CD14-positive monocyte (primary cell): ENCODE results near the gene ZNF423. TPM values are rescaled to one million over a fixed set of nuclear protein-coding genes. Genes with fewer than 3 reads are reported as not detected.

ENCODE experiments used
- DNase-seq, 3 donors: peaks; one replicate each; pipeline ENCODE4 v3.0.0-alpha.2; 2011 to 2022
- H2AFZ ChIP-seq: 2 replicates; pipeline ENCODE4 v1.6.0; 2012; ENCODE audit warnings: mild to moderate bottlenecking, low read depth, low read length, inconsistent platforms; ENCODE audit not compliant: insufficient read depth, poor library complexity, severe bottlenecking
- H3K27ac ChIP-seq, 2 donors: 1 replicate in 1 of 2; 2 replicates in 1 of 2; pipeline ENCODE4 v1.5.1; 2012 to 2013; ENCODE audit warnings: low read length in 2 of 2, control low read depth in 1 of 2, inconsistent platforms in 1 of 2, low read depth in 1 of 2, mild to moderate bottlenecking in 1 of 2
- H3K27me3 ChIP-seq, 2 donors: one replicate each; pipeline versions ENCODE4 v1.6.0 to v1.6.1; 2011 to 2013; ENCODE audit warnings: low read length in 2 of 2; ENCODE audit not compliant: control insufficient read depth in 2 of 2, insufficient read depth in 2 of 2
- H3K36me3 ChIP-seq, 2 donors: replicated peaks in 1 of 2; 1 replicate in 1 of 2; 2 replicates in 1 of 2; pipeline versions ENCODE4 v1.5.1 to v1.6.1; 2012 to 2013; ENCODE audit warnings: low read length in 2 of 2, control low read depth in 1 of 2, inconsistent platforms in 1 of 2, mild to moderate bottlenecking in 1 of 2; ENCODE audit not compliant: insufficient read depth in 2 of 2, control insufficient read depth in 1 of 2
- H3K4me1 ChIP-seq, 2 donors: 1 replicate in 1 of 2; 2 replicates in 1 of 2; pipeline versions ENCODE4 v1.5.1 to v1.6.1; 2012 to 2013; ENCODE audit warnings: low read length in 2 of 2, control low read depth in 1 of 2, inconsistent platforms in 1 of 2, mild to moderate bottlenecking in 1 of 2, moderate library complexity in 1 of 2; ENCODE audit not compliant: insufficient read depth in 2 of 2, control insufficient read depth in 1 of 2
- H3K4me2 ChIP-seq: replicated peaks from 2 replicates; pipeline ENCODE3; 2012; ENCODE audit warnings: low read length, moderate library complexity, mild to moderate bottlenecking; ENCODE audit not compliant: poor library complexity, severe bottlenecking; ENCODE audit errors: extremely low read depth
- H3K4me3 ChIP-seq, 3 experiments: fragments of 200-600 bp in 1 of 3; sonication (generic) in 1 of 3; replicated peaks in 1 of 3; 1 replicate in 2 of 3; 2 replicates in 1 of 3; pipeline ENCODE4 v1.5.1; 2011 to 2013; ENCODE audit warnings: low read length in 3 of 3, mild to moderate bottlenecking in 3 of 3, control low read depth in 2 of 3, low read depth in 2 of 3, inconsistent platforms in 1 of 3, moderate library complexity in 1 of 3
- H3K79me2 ChIP-seq: 2 replicates; pipeline ENCODE4 v1.6.0; 2012; ENCODE audit warnings: mild to moderate bottlenecking, control low read depth, inconsistent platforms, low read length, moderate library complexity; ENCODE audit not compliant: insufficient read depth
- H3K9ac ChIP-seq: 2 replicates; pipeline ENCODE4 v1.6.0; 2017; ENCODE audit warnings: low read length, mild to moderate bottlenecking; ENCODE audit not compliant: insufficient read depth, poor library complexity, severe bottlenecking
- H3K9me3 ChIP-seq, 2 donors: replicated peaks in 1 of 2; 1 replicate in 1 of 2; 2 replicates in 1 of 2; pipeline versions ENCODE4 v1.5.1 to v1.6.1; 2012 to 2013; ENCODE audit warnings: low read length in 2 of 2, control low read depth in 1 of 2; ENCODE audit not compliant: control insufficient read depth in 1 of 2, insufficient read depth in 1 of 2
- H4K20me1 ChIP-seq: 2 replicates; pipeline ENCODE4 v1.6.0; 2012; ENCODE audit warnings: mild to moderate bottlenecking, low read length, control low read depth, moderate library complexity; ENCODE audit not compliant: insufficient read depth
- H3K27ac Mint-ChIP-seq, 7 donors: one replicate each; pipeline ENCODE4 v1.8.0; 2020; ENCODE audit warnings: mild to moderate bottlenecking in 7 of 7, mixed read lengths in 7 of 7, moderate library complexity in 6 of 7, inconsistent platforms in 2 of 7
- H3K27me3 Mint-ChIP-seq, 3 donors: one replicate each; pipeline ENCODE4 v1.8.0; 2021 to 2022; ENCODE audit warnings: low read depth in 3 of 3, mild to moderate bottlenecking in 3 of 3, mixed read lengths in 3 of 3, moderate library complexity in 3 of 3, inconsistent platforms in 1 of 3
- H3K36me3 Mint-ChIP-seq, 2 donors: one replicate each; pipeline ENCODE4 v1.8.0; 2020; ENCODE audit warnings: mixed read lengths in 2 of 2, inconsistent platforms in 1 of 2, mild to moderate bottlenecking in 1 of 2
- H3K4me1 Mint-ChIP-seq: one replicate; pipeline ENCODE4 v1.8.0; 2020; ENCODE audit warnings: mild to moderate bottlenecking, mixed read lengths
- H3K4me3 Mint-ChIP-seq, 2 donors: one replicate each; pipeline ENCODE4 v1.8.0; 2020; ENCODE audit warnings: mild to moderate bottlenecking in 2 of 2, mixed read lengths in 2 of 2, moderate library complexity in 1 of 2
- H3K9me3 Mint-ChIP-seq, 7 donors: one replicate each; pipeline ENCODE4 v1.8.0; 2020 to 2022; ENCODE audit warnings: mixed read lengths in 7 of 7, mild to moderate bottlenecking in 6 of 7, moderate library complexity in 6 of 7, inconsistent platforms in 2 of 7
- WGBS: methylation state at CpG from one replicate; pipeline ENCODE4 v1.1.5; 2013; ENCODE audit warnings: missing lambda C conversion rate; ENCODE audit not compliant: insufficient coverage; 5-methylcytosine and 5-hydroxymethylcytosine counted together
- intact Hi-C, 2 donors: fragments of 100-400 bp; cut with micrococcal nuclease; formaldehyde crosslinking; loops; one replicate each; pipeline versions ENCODE4 v1.15.0 to v1.15.1; 2023
- polyA plus RNA-seq, 3 donors: library from polyadenylated mRNA; depleted of rRNA in 1 of 3; unstranded in 2 of 3; stranded (reverse) in 1 of 3; fragments of 300-500 nt in 2 of 3; fragments of >200 nt in 1 of 3; fragmentation: Illumina TruSeq in 2 of 3; gene quantifications; 1 replicate in 2 of 3; 2 replicates in 1 of 3; pipeline ENCODE4 v1.2.3, GENCODE V29; 2012 to 2021
- TF ChIP-seq, protein P1 (sequence below): fragments of 200-600 bp; IDR thresholded peaks from one replicate; pipeline ENCODE4 v1.8.0; 2022; ENCODE audit warnings: antibody characterized with exemption, mild to moderate bottlenecking

ZNF423 gene
- polyA plus RNA-seq, 3 donors = not detected

DNA sequence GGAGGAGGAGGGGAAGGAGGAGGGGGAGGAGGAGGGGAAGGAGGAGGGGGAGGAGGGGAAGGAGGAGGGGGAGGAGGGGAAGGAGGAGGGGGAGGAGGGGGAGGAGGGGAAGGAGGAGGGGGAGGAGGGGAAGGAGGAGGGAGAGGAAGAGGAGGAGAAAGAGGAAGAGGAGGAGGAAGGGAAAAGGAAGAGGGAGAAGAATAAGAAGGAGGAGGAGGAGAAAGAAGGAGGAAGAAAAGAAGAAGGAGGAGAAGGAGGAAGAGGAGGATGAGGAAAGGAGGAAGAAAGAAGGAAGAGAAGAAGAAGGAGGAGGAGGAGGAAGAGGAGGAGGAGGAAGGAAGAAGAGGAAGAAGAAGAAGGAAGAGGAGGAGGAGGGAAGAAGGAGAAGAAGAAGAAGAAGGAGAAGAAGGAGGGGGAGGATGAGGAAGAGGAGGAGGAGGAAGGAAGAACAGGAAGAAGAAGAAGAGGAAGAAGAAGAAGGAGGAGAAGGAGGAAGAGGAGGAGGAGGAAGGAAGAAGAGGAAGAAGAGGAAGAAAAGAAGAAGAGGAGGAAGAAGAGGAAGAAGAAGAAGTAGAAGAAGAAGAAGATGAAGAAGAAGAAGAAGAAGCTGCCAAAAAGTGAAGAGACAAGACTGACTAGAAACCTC, 378.5 kb downstream of the ZNF423 start:
- Histone ChIP-seq H3K27me3 (no peaks in the 10 kb centered on the region), H3K9ac (no peak overlapping the region), H3K4me2 (no peak overlapping the region), H3K4me1 (no peaks in the 10 kb centered on the region), H3K79me2 (no peaks in the 10 kb centered on the region), H3K9me3 (no peaks in the 10 kb centered on the region), H4K20me1 (no peaks in the 10 kb centered on the region), H3K4me3 (no peak overlapping the region), H3K36me3 (no peaks in the 10 kb centered on the region), H2AFZ (no peak overlapping the region), H3K27ac (no peak overlapping the region)
- Mint-ChIP-seq H3K4me1 (no peaks in the 10 kb centered on the region), H3K36me3 (no peaks in the 10 kb centered on the region), H3K4me3 (no peak overlapping the region), H3K27me3 (peaks cover 3 to 9% (median 5%) of the 10 kb centered on the region in 3 donors), H3K27ac (no peak overlapping the region), H3K9me3 (peaks cover 0 to 2% (median 0%) of the 10 kb centered on the region in 7 donors)
- TF ChIP-seq, protein P1, sequence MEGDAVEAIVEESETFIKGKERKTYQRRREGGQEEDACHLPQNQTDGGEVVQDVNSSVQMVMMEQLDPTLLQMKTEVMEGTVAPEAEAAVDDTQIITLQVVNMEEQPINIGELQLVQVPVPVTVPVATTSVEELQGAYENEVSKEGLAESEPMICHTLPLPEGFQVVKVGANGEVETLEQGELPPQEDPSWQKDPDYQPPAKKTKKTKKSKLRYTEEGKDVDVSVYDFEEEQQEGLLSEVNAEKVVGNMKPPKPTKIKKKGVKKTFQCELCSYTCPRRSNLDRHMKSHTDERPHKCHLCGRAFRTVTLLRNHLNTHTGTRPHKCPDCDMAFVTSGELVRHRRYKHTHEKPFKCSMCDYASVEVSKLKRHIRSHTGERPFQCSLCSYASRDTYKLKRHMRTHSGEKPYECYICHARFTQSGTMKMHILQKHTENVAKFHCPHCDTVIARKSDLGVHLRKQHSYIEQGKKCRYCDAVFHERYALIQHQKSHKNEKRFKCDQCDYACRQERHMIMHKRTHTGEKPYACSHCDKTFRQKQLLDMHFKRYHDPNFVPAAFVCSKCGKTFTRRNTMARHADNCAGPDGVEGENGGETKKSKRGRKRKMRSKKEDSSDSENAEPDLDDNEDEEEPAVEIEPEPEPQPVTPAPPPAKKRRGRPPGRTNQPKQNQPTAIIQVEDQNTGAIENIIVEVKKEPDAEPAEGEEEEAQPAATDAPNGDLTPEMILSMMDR = no peak
- intact Hi-C loops = no loop called here
- no peak for DNase-seq

DNA sequence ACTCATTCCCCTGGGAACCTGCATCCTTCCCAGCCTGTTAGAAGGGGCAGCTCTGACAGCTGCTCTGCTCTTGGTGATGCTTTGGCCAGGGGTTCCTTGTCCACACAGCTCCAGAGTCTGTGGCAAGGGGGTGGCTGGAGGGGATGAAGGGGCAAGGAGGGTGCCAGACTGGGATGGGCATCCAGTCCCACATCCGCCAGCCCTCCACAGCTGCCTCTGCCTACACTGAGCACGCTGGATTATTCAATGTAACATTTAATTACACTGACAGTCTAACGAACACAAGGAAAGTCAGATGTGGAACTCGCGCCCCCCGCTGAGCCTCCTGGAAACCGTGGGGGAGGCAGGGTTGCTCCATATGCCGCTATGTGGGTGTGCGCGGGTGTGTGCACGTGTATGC, 381.2 kb downstream of the ZNF423 start:
- H3K9ac ChIP-seq = no peak overlapping the region
- no peak overlapping the region for H3K27ac Mint-ChIP-seq
- H3K4me2 ChIP-seq = no peak overlapping the region
- H3K36me3 ChIP-seq = no peaks in the 10 kb centered on the region
- H3K27me3 Mint-ChIP-seq = peaks cover 0 to 5% (median 5%) of the 10 kb centered on the region in 3 donors
- no peaks in the 10 kb centered on the region for H3K4me1 ChIP-seq
- no peak overlapping the region for H3K27ac ChIP-seq
- no peak for DNase-seq
- no peaks in the 10 kb centered on the region for H3K79me2 ChIP-seq
- no peak overlapping the region for H3K4me3 Mint-ChIP-seq
- no peak overlapping the region for H2AFZ ChIP-seq
- H3K4me1 Mint-ChIP-seq = no peaks in the 10 kb centered on the region
- no peaks in the 10 kb centered on the region for H3K27me3 ChIP-seq
- WGBS = 88% methylated on average over 11 of the region's 11 CpGs
- no peaks in the 10 kb centered on the region for H3K9me3 ChIP-seq
- no peaks in the 10 kb centered on the region for H4K20me1 ChIP-seq
- H3K9me3 Mint-ChIP-seq = peaks cover 0 to 2% (median 0%) of the 10 kb centered on the region in 7 donors
- intact Hi-C loops = no loop called here
- no peak overlapping the region for H3K4me3 ChIP-seq
- H3K36me3 Mint-ChIP-seq = no peaks in the 10 kb centered on the region
- TF ChIP-seq, protein P1 = no peak
